GM18499 (cell line): ENCODE results near the gene KRT84.

Source experiments
- ATAC-seq: cut with Tn5 transposase; IDR thresholded peaks from one replicate; pipeline ENCODE4 v1.9.1; 2021; ENCODE audit warnings: moderate number of reproducible peaks; ENCODE audit not compliant: insufficient read depth, unreplicated experiment

KRT84 gene

GRCh38 chr12:52390739-52391617, 5.5 kb upstream of the KRT84 start:
- ATAC-seq: no peak

GRCh38 chr12:52389313-52390207, 4.1 kb upstream of the KRT84 start:
- ATAC-seq: no peak

GRCh38 chr12:52387859-52388258, 2.4 kb upstream of the KRT84 start:
- no peak for ATAC-seq

- no peak for ATAC-seq
Measured at GRCh38 chr12:52383331-52383730, 2.1 kb downstream of the KRT84 start.

- ATAC-seq: no peak
Measured at GRCh38 chr12:52382854-52383253, 2.6 kb downstream of the KRT84 start.

GRCh38 chr12:52381206-52381605, 4.2 kb downstream of the KRT84 start:
- no peak for ATAC-seq

GRCh38 chr12:52380271-52380694, 5.2 kb downstream of the KRT84 start:
- no peak for ATAC-seq

- ATAC-seq: no peak
Measured at GRCh38 chr12:52379536-52379935, 5.9 kb downstream of the KRT84 start.

GRCh38 chr12:52378091-52378490, 7.4 kb downstream of the KRT84 start:
- ATAC-seq: no peak

GRCh38 chr12:52377266-52377665, 8.2 kb downstream of the KRT84 start:
- ATAC-seq: no peak

- ATAC-seq: no peak
Measured at GRCh38 chr12:52372216-52373154, 13.0 kb downstream of the KRT84 start.

- no peak for ATAC-seq
Measured at GRCh38 chr12:52371716-52372115, 13.7 kb downstream of the KRT84 start.

GRCh38 chr12:52370926-52371608, 14.4 kb downstream of the KRT84 start:
- no peak for ATAC-seq

GRCh38 chr12:52369809-52370208, 15.6 kb downstream of the KRT84 start:
- ATAC-seq: no peak

GRCh38 chr12:52369211-52369610, 16.2 kb downstream of the KRT84 start:
- no peak for ATAC-seq

GRCh38 chr12:52368508-52368907, 16.9 kb downstream of the KRT84 start:
- ATAC-seq: no peak

GRCh38 chr12:52367876-52368275, 17.6 kb downstream of the KRT84 start:
- ATAC-seq: no peak

GRCh38 chr12:52366738-52367485, 18.5 kb downstream of the KRT84 start, which contains the start of gene KRT85:
KRT85 (minus strand) TSS chr12:52367481; CDS start chr12:52367405, 76 bp downstream.
- ATAC-seq: no peak
